GM12874 (cell line): Measurements from ENCODE around the gene TEKT3.

Experiments
- CTCF ChIP-seq: IDR thresholded peaks from 2 replicates; pipeline ENCODE4 v1.5.1; 2011; ENCODE audit warnings: low read depth, mild to moderate bottlenecking, control low read depth, low read length, moderate library complexity; ENCODE audit not compliant: insufficient read depth

The TEKT3 gene

GRCh38 chr17:15341385-15341849 lies at the start of gene TEKT3:
Gene TEKT3 (minus strand): TSS chr17:15341597. CDS start chr17:15331585, 10,012 bp downstream.
- no peak for TF ChIP-seq CTCF

- no peak for TF ChIP-seq CTCF
These were observed 47.1 kb upstream of the TEKT3 start for GRCh38 chr17:15388356-15389041.

GRCh38 chr17:15386083-15386482 lies 44.7 kb upstream of the TEKT3 start:
- no peak for TF ChIP-seq CTCF

- TF ChIP-seq CTCF = no peak
These were observed 43.9 kb upstream of the TEKT3 start for GRCh38 chr17:15385305-15385704.

GRCh38 chr17:15384142-15384787 lies 42.9 kb upstream of the TEKT3 start:
- no peak for TF ChIP-seq CTCF

GRCh38 chr17:15382914-15383313 lies 41.5 kb upstream of the TEKT3 start:
- no peak for TF ChIP-seq CTCF

GRCh38 chr17:15381707-15382106 lies 40.3 kb upstream of the TEKT3 start:
- TF ChIP-seq CTCF = no peak
